IMR-90 (cell line): Measurements from ENCODE around the gene SLC12A8.

Experiments
- CTCF ChIP-seq: conservative IDR thresholded peaks from 2 replicates; pipeline ENCODE4 v1.5.1; 2012; ENCODE audit warnings: mild to moderate bottlenecking, low read depth, low read length, improper control_type of control experiment
- MAFK ChIP-seq: IDR thresholded peaks from 2 replicates; pipeline ENCODE4 v1.6.1; 2012; ENCODE audit warnings: low read depth, low read length, improper control_type of control experiment
- MAZ ChIP-seq: IDR thresholded peaks from 2 replicates; pipeline ENCODE4 v1.6.1; 2012; ENCODE audit warnings: low read depth, mild to moderate bottlenecking, low read length, improper control_type of control experiment, moderate library complexity, borderline replicate concordance
- NFE2L2 ChIP-seq: fragments of 150-350 bp; IDR thresholded peaks from 2 replicates; pipeline ENCODE4 v1.6.1; 2016; ENCODE audit warnings: low read depth, mild to moderate bottlenecking, low read length
- POLR2A ChIP-seq: IDR thresholded peaks from 2 replicates; pipeline ENCODE4 v1.6.1; 2012; ENCODE audit warnings: mild to moderate bottlenecking, low read depth, low read length
- RAD21 ChIP-seq: IDR thresholded peaks from 2 replicates; pipeline ENCODE4 v1.6.1; 2012; ENCODE audit warnings: low read length, improper control_type of control experiment
- RCOR1 ChIP-seq: IDR thresholded peaks from 2 replicates; pipeline ENCODE4 v1.6.1; 2012; ENCODE audit warnings: mild to moderate bottlenecking, low read length, improper control_type of control experiment; ENCODE audit not compliant: insufficient replicate concordance
- RFX5 ChIP-seq: IDR thresholded peaks from 2 replicates; pipeline ENCODE4 v1.8.0; 2012; ENCODE audit warnings: low read depth, mild to moderate bottlenecking, low read length, moderate library complexity
- SMC3 ChIP-seq: fragments of 150-350 bp; IDR thresholded peaks from 2 replicates; pipeline ENCODE4 v1.6.1; 2016; ENCODE audit warnings: low read depth, mild to moderate bottlenecking, antibody characterized with exemption, low read length, moderate library complexity
- USF2 ChIP-seq: fragments of 150-350 bp; IDR thresholded peaks from 2 replicates; pipeline ENCODE4 v1.6.1; 2017; ENCODE audit warnings: mild to moderate bottlenecking, antibody characterized with exemption, low read length, low read depth

GRCh38 chr3:125229168-125229567 is 16.6 kb upstream of the SLC12A8 start:
- TF ChIP-seq CTCF (no peak), POLR2A (no peak), SMC3 (no peak), NFE2L2 (no peak), MAZ (no peak), RAD21 (no peak), RCOR1 (no peak), MAFK (no peak), USF2 (no peak), RFX5 (no peak)
